RWPE1 (cell line): Measurements from ENCODE around the gene RAB3GAP1.
"Not testable (repeated sequence)": the region's sequence is repeated elsewhere in the genome, so short reads cannot be mapped to it uniquely, and the experiment has no call there.

ENCODE experiments used
- CTCF ChIA-PET: fragments of 350-600 bp; sonication (Branson Sonifier 250); formaldehyde crosslinking; extraction: SDS; loops from one replicate; lab custom pipeline; 2021; lab: Yijun Ruan, JAX
- POLR2A ChIA-PET: fragments of 400-600 bp; formaldehyde crosslinking; extraction: SDS; loops from one replicate; lab custom pipeline; 2020; ENCODE audit warnings: antibody characterized with exemption; ENCODE audit not compliant: low non-redundant PET; lab: Yijun Ruan, JAX
- DNase-seq: peaks from one replicate; pipeline ENCODE4 v3.0.0; 2012; ENCODE audit warnings: low spot score
- H3K27ac ChIP-seq: fragments of 450-650 bp; 2 replicates; pipeline ENCODE4 v1.5.1; 2017
- TF ChIP-seq, protein P1 (sequence below): fragments of 450-650 bp; conservative IDR thresholded peaks from 2 replicates; pipeline ENCODE4 v1.5.1; 2017; ENCODE audit warnings: low read depth, mild to moderate bottlenecking

The RAB3GAP1 gene

GRCh38 chr2:135078417-135078816, 26.3 kb downstream of the RAB3GAP1 start:
- ChIA-PET CTCF (no interaction called here), POLR2A (no interaction called here)

GRCh38 chr2:135086222-135086621, 34.1 kb downstream of the RAB3GAP1 start:
- no peak for DNase-seq
- ChIA-PET POLR2A (no interaction called here), CTCF (no interaction called here)
- no peak overlapping the region for H3K27ac ChIP-seq
- TF ChIP-seq, protein P1, sequence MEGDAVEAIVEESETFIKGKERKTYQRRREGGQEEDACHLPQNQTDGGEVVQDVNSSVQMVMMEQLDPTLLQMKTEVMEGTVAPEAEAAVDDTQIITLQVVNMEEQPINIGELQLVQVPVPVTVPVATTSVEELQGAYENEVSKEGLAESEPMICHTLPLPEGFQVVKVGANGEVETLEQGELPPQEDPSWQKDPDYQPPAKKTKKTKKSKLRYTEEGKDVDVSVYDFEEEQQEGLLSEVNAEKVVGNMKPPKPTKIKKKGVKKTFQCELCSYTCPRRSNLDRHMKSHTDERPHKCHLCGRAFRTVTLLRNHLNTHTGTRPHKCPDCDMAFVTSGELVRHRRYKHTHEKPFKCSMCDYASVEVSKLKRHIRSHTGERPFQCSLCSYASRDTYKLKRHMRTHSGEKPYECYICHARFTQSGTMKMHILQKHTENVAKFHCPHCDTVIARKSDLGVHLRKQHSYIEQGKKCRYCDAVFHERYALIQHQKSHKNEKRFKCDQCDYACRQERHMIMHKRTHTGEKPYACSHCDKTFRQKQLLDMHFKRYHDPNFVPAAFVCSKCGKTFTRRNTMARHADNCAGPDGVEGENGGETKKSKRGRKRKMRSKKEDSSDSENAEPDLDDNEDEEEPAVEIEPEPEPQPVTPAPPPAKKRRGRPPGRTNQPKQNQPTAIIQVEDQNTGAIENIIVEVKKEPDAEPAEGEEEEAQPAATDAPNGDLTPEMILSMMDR, result no peak

More at GRCh38 chr2:135078417-135078816, 26.3 kb downstream of the RAB3GAP1 start:
- TF ChIP-seq, protein P1, result no peak
- no peak for DNase-seq
- no peak overlapping the region for H3K27ac ChIP-seq

GRCh38 chr2:135089597-135089996, 37.5 kb downstream of the RAB3GAP1 start:
- H3K27ac ChIP-seq, DNase-seq, CTCF ChIA-PET, POLR2A ChIA-PET: not testable (repeated sequence)

- POLR2A ChIA-PET, result no interaction called here
- no peak overlapping the region for H3K27ac ChIP-seq
Measured at GRCh38 chr2:135091681-135092080, 39.6 kb downstream of the RAB3GAP1 start.

GRCh38 chr2:135093193-135093592, 41.1 kb downstream of the RAB3GAP1 start:
- H3K27ac ChIP-seq, result no peak overlapping the region
- ChIA-PET POLR2A (no interaction called here), CTCF (no interaction called here)
- TF ChIP-seq, protein P1, result no peak
- DNase-seq, result no peak

More at GRCh38 chr2:135091681-135092080, 39.6 kb downstream of the RAB3GAP1 start:
- TF ChIP-seq, protein P1, result no peak
- CTCF ChIA-PET, result interaction anchor here (0.6 kb wide), 1 partner anchor 19 kb away, joined by 4 read pairs; no protein-coding TSS in a partner anchor
- no peak for DNase-seq

GRCh38 chr2:135093670-135094330, 41.7 kb downstream of the RAB3GAP1 start:
- TF ChIP-seq, protein P1, result no peak
- H3K27ac ChIP-seq, result no peak overlapping the region
- DNase-seq, result no peak
- ChIA-PET POLR2A (no interaction called here), CTCF (interaction anchor here (0.9 kb wide), 1 partner anchor 10 kb away, joined by 3 read pairs; no protein-coding TSS in a partner anchor)

DNA sequence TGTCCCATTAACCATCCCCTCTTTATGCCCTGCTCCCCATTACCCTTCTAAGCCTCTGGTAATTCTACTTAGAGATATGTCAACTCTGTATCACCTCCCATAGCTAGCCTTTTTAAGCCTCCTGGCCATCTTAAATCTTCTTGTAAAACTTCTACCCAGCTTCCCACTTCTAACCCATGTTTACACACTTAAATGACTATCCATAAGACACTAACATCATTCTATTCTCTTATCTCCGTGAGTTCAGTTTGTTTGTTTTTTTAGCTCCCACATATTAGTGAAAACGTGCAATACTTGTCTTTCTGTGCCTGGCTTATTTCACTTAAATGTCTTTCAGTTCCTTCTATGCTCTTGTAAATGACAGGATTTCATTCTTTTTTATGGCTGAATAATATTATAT, 42.4 kb downstream of the RAB3GAP1 start:
- TF ChIP-seq, protein P1, result no peak
- POLR2A ChIA-PET, result no interaction called here
- DNase-seq, result no peak
- CTCF ChIA-PET, result interaction anchor here (0.9 kb wide), 1 partner anchor 10 kb away, joined by 3 read pairs; no protein-coding TSS in a partner anchor
- no peak overlapping the region for H3K27ac ChIP-seq
